ENCODE results near the gene SKAP1.

DNA sequence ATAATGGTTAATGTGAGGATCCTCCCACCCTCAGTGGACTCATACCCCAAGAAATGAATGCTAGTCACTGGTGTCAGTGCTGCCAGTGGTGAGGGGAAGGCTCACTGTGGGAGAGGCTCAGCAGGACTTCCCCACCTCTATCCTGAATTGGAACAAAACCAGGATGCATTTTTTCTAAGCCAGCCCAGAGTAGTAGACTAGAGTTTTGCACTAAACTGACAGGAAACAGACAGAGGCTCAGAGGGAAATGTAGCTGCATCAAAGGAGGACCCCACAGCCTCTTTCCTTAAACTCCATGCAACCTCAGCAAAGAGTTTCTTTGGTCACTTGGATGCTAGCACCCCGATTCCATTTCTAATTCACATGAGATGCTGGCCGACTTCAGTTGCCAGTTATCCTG is 10.7 kb upstream of the SKAP1 start:
- TF ChIP-seq, protein P1, sequence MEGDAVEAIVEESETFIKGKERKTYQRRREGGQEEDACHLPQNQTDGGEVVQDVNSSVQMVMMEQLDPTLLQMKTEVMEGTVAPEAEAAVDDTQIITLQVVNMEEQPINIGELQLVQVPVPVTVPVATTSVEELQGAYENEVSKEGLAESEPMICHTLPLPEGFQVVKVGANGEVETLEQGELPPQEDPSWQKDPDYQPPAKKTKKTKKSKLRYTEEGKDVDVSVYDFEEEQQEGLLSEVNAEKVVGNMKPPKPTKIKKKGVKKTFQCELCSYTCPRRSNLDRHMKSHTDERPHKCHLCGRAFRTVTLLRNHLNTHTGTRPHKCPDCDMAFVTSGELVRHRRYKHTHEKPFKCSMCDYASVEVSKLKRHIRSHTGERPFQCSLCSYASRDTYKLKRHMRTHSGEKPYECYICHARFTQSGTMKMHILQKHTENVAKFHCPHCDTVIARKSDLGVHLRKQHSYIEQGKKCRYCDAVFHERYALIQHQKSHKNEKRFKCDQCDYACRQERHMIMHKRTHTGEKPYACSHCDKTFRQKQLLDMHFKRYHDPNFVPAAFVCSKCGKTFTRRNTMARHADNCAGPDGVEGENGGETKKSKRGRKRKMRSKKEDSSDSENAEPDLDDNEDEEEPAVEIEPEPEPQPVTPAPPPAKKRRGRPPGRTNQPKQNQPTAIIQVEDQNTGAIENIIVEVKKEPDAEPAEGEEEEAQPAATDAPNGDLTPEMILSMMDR (conservative IDR thresholded peaks at IDR 0.05; ENCODE audit: low read length) = no peak
- no peak for TF ChIP-seq EZH2phosphoT487 (IDR thresholded peaks at IDR 0.05; ENCODE audit: borderline replicate concordance, low read depth, low read length)

Measured in OCI-LY7 (cell line).